Measurements from ENCODE around the gene ZNF491.

DNA sequence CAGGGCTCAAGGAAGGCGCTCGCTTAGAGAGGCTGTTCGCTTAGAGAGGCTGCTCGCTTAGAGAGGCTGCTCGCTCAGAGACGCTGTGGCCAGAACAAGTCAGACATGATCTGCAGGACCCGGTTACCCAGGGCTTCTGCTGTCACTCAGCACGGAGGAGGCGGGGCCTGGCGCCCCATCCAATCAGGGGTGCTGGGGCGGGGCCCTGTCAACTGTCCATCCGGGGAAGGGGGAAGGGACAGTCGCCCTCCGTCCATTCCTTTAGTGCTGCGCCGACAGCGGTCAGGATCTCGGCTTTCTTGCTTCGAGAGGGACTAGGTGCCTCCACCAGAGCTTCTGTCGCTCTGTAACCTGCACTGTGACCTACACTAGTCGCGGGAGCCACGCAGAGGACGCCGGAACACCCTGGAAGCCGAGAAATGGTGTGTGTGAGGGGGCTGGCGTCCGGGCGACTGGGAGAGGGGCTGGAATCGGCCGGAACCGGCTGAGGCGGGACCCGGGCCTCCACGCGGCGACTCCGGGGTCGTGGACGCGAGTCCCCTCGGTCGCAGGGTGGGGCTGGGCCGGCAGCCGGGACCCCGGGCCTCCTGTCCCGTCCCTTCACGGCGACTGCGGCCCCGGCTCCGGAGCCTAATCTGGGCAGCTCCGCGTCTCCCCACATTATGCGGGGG is 15.8 kb downstream of the ZNF491 start, which contains the start of gene ZNF440:
- TF ChIP-seq, protein P1, sequence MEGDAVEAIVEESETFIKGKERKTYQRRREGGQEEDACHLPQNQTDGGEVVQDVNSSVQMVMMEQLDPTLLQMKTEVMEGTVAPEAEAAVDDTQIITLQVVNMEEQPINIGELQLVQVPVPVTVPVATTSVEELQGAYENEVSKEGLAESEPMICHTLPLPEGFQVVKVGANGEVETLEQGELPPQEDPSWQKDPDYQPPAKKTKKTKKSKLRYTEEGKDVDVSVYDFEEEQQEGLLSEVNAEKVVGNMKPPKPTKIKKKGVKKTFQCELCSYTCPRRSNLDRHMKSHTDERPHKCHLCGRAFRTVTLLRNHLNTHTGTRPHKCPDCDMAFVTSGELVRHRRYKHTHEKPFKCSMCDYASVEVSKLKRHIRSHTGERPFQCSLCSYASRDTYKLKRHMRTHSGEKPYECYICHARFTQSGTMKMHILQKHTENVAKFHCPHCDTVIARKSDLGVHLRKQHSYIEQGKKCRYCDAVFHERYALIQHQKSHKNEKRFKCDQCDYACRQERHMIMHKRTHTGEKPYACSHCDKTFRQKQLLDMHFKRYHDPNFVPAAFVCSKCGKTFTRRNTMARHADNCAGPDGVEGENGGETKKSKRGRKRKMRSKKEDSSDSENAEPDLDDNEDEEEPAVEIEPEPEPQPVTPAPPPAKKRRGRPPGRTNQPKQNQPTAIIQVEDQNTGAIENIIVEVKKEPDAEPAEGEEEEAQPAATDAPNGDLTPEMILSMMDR (conservative IDR thresholded peaks at IDR 0.05; ENCODE audit: low read depth, low read length) = no peak
- TF ChIP-seq POLR2A (IDR thresholded peaks at IDR 0.05; ENCODE audit: low read depth, low read length) = peak; percentile 67; the same call in 1 of the 2 replicates
- no peak for TF ChIP-seq CHD1 (IDR thresholded peaks at IDR 0.05; ENCODE audit: low read depth, low read length)
- no peak for TF ChIP-seq BHLHE40 (IDR thresholded peaks at IDR 0.05; ENCODE audit: low read depth, low read length)
- no peak for TF ChIP-seq MXI1 (IDR thresholded peaks at IDR 0.05; ENCODE audit: borderline replicate concordance, low read depth, low read length)
- TF ChIP-seq, protein P2, sequence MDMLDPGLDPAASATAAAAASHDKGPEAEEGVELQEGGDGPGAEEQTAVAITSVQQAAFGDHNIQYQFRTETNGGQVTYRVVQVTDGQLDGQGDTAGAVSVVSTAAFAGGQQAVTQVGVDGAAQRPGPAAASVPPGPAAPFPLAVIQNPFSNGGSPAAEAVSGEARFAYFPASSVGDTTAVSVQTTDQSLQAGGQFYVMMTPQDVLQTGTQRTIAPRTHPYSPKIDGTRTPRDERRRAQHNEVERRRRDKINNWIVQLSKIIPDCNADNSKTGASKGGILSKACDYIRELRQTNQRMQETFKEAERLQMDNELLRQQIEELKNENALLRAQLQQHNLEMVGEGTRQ (IDR thresholded peaks at IDR 0.05; ENCODE audit: low read depth, low read length) = no peak
- 0 out of 2 replicates have a peak, but pooled peaks have one; percentile 5 for TF ChIP-seq RAD21 (IDR thresholded peaks at IDR 0.05; ENCODE audit: low read length)
- no peak for TF ChIP-seq CEBPB (IDR thresholded peaks at IDR 0.05; ENCODE audit: low read depth, low read length)
- no peak for TF ChIP-seq SMC3 (IDR thresholded peaks at IDR 0.05; ENCODE audit: low read depth, low read length)
- TF ChIP-seq MAZ (IDR thresholded peaks at IDR 0.05; ENCODE audit: borderline replicate concordance, low read depth, low read length) = peak; percentile 24; the same call in 1 of the 2 replicates
- no peak for TF ChIP-seq RCOR1 (IDR thresholded peaks at IDR 0.05; ENCODE audit: insufficient replicate concordance, low read length)
- no peak for TF ChIP-seq MAFK (IDR thresholded peaks at IDR 0.05; ENCODE audit: low read depth, low read length)
- TF ChIP-seq, protein P3, sequence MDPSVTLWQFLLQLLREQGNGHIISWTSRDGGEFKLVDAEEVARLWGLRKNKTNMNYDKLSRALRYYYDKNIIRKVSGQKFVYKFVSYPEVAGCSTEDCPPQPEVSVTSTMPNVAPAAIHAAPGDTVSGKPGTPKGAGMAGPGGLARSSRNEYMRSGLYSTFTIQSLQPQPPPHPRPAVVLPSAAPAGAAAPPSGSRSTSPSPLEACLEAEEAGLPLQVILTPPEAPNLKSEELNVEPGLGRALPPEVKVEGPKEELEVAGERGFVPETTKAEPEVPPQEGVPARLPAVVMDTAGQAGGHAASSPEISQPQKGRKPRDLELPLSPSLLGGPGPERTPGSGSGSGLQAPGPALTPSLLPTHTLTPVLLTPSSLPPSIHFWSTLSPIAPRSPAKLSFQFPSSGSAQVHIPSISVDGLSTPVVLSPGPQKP (IDR thresholded peaks at IDR 0.05; ENCODE audit: borderline replicate concordance, low read depth, low read length) = no peak
- no peak for TF ChIP-seq RFX5 (IDR thresholded peaks at IDR 0.05; ENCODE audit: low read depth, low read length)

Measured in IMR-90 (cell line).